ENCODE data around the gene OSBPL5.

The OSBPL5 gene

DNA sequence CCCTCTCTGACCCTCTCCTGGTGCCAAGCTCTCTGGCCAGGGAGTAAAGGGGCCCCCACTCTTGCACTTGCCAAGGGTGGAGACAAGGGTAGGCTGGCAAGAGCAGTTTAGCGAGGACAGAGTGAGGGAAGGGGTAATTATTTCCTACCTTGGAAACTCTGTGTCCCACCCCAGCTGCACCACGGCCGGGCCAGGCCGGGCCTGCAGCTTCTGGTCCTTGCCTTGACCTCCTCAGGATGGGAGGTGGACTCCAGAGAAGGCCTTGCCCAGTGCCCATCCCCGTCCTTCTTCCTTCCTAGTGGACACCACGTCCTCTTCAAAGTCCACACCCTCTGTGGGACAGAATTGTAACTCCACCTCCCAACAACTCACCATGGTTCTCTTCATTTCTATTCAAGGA lies 18.4 kb upstream of the OSBPL5 start:
- no peak overlapping the region for H3K4me3 ChIP-seq (ENCODE audit: low read length)
- H3K4me1 ChIP-seq (ENCODE audit: control insufficient read depth, insufficient read depth, low read length), result no peaks in the 10 kb centered on the region
- H3K27me3 ChIP-seq (ENCODE audit: control insufficient read depth, insufficient read depth, low read length), result no peaks in the 10 kb centered on the region
- no peak overlapping the region for H3K9ac ChIP-seq (ENCODE audit: low read length)
- no peak overlapping the region for H3K27ac ChIP-seq (ENCODE audit: low read depth, low read length)
- no peaks in the 10 kb centered on the region for H3K36me3 ChIP-seq (ENCODE audit: control insufficient read depth, insufficient read depth, low read length)

DNA sequence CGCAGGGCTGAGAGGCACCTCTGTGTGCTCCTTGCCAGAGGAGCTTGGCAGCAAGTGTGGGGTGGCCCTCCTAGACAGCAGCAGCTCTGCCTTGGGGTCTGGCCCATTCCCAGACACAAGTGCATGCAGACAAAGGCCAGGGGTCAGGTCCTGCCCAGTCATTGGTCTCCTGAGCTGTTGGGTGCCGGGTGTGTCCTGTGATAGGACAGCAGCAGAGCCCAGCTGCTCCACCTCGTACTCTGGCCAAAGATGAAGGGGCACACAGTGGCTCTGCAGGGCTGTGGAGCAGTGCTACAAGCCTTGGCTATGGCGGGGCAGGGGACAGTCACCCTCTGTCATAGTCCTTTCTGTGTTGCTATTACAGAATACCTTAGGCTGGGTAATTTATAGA lies 17.3 kb upstream of the OSBPL5 start:
- H3K4me1 ChIP-seq (ENCODE audit: control insufficient read depth, insufficient read depth, low read length), result no peaks in the 10 kb centered on the region
- H3K4me3 ChIP-seq (ENCODE audit: low read length), result no peak overlapping the region
- H3K36me3 ChIP-seq (ENCODE audit: control insufficient read depth, insufficient read depth, low read length), result no peaks in the 10 kb centered on the region
- no peaks in the 10 kb centered on the region for H3K27me3 ChIP-seq (ENCODE audit: control insufficient read depth, insufficient read depth, low read length)
- H3K27ac ChIP-seq (ENCODE audit: low read depth, low read length), result no peak overlapping the region
- H3K9ac ChIP-seq (ENCODE audit: low read length), result no peak overlapping the region

DNA sequence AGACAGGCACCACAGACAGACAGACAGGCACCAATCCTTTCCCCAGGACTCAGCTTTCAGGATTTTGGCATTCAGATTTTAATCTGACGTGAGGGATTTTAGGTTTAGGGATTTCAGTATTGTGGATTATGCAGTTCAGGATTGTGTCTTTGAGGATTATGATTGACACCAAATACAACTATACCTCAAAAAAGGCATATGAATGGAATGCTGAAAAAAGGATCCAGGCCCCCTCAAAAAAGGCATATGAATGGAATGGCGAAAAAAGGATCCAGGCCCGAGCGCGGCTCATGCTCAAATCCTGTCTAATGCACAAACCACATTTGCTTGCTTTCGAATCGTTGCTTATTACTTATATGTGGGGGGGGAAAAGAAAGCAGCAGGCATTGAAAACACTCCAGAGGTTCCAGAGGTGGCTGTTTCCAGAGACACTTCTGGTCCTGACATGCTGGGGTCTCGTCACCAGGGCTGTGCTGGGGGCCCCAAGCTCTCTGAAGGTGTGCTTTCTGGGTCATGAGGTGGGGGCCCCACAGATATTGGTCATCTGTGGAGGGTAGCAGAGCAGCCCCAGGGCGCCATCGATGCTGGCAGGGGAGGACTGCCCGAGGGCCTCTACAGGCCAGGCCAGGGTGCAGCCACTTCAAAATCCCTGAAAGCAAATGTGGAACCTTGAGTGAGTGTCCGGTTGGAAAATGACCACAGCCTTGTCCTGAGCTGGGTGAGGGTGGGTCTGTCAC lies 16.8 kb upstream of the OSBPL5 start:
- no peaks in the 10 kb centered on the region for H3K4me1 ChIP-seq (ENCODE audit: control insufficient read depth, insufficient read depth, low read length)
- H3K9ac ChIP-seq (ENCODE audit: low read length), result no peak overlapping the region
- no peaks in the 10 kb centered on the region for H3K27me3 ChIP-seq (ENCODE audit: control insufficient read depth, insufficient read depth, low read length)

DNA sequence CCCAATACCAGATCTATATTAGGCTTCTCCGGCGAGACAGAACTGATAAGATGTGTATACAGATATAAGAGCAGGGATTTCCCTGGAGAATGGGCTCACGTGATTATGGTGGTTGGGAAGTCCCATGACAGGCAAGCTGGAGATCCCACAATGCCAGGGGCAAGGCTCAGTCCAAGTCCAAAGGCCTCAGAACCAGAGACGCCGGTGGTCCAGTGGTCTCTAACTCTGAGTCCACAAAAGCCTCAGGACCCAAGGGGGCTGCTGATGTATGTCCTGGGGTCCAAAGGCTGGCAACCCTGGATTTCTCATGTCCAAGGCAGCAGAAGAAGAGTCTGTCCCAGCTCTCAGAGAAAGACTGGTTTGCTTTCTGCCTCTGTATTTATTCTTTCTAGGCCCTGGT lies 15.8 kb upstream of the OSBPL5 start:
- H3K27me3 ChIP-seq (ENCODE audit: control insufficient read depth, insufficient read depth, low read length), result no peaks in the 10 kb centered on the region
- no peak overlapping the region for H3K9ac ChIP-seq (ENCODE audit: low read length)
- H3K36me3 ChIP-seq (ENCODE audit: control insufficient read depth, insufficient read depth, low read length), result no peaks in the 10 kb centered on the region
- H3K27ac ChIP-seq (ENCODE audit: low read depth, low read length), result no peak overlapping the region
- H3K4me3 ChIP-seq (ENCODE audit: low read length), result no peak overlapping the region
- no peaks in the 10 kb centered on the region for H3K4me1 ChIP-seq (ENCODE audit: control insufficient read depth, insufficient read depth, low read length)

More for the DNA sequence above, 16.8 kb upstream of the OSBPL5 start:
- no peak overlapping the region for H3K27ac ChIP-seq (ENCODE audit: low read depth, low read length)
- H3K36me3 ChIP-seq (ENCODE audit: control insufficient read depth, insufficient read depth, low read length), result no peaks in the 10 kb centered on the region
- H3K4me3 ChIP-seq (ENCODE audit: low read length), result no peak overlapping the region

DNA sequence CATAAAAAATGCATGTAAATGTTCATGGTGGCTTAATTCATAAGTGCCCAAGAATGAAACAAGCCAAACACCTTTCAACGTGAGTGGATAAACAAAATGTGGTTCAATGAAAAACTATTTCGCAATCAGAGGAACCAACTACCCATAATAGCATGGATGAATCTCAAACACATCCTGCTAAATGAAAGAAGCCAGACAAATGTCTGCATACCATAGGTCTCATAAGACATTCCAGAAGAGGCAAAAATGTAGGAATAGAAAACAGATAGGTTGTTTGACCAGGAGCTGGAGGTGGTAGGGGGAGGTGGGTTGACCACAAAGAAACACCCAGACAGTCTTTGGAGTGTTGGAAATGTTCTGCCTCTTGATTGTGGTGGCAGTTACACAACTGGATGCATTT lies 13.2 kb upstream of the OSBPL5 start:
- H3K27me3 ChIP-seq (ENCODE audit: control insufficient read depth, insufficient read depth, low read length), result no peaks in the 10 kb centered on the region
- no peak overlapping the region for H3K27ac ChIP-seq (ENCODE audit: low read depth, low read length)
- no peaks in the 10 kb centered on the region for H3K36me3 ChIP-seq (ENCODE audit: control insufficient read depth, insufficient read depth, low read length)
- H3K4me3 ChIP-seq (ENCODE audit: low read length), result no peak overlapping the region
- no peak overlapping the region for H3K9ac ChIP-seq (ENCODE audit: low read length)
- H3K4me1 ChIP-seq (ENCODE audit: control insufficient read depth, insufficient read depth, low read length), result no peaks in the 10 kb centered on the region

DNA sequence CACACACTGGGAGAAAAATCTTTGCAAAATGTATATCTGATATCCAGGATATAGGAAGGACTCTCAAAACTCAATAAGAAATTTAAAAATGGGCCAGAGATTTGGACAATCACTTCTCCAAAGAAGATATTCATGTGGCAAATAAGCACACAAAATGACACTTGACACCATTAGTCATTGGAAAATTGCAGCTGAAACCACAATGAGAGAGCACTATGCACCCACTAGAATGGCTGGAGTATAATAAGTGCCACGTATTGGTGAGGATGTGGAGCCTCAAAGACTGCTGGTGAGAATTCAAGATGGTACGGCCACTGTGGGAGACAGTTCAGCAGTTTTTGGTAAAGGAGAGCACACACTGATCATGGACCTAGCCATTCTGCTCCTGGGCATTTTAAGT lies 12.8 kb upstream of the OSBPL5 start:
- H3K27ac ChIP-seq (ENCODE audit: low read depth, low read length), result no peak overlapping the region
- H3K36me3 ChIP-seq (ENCODE audit: control insufficient read depth, insufficient read depth, low read length), result no peaks in the 10 kb centered on the region
- no peaks in the 10 kb centered on the region for H3K27me3 ChIP-seq (ENCODE audit: control insufficient read depth, insufficient read depth, low read length)
- no peaks in the 10 kb centered on the region for H3K4me1 ChIP-seq (ENCODE audit: control insufficient read depth, insufficient read depth, low read length)
- no peak overlapping the region for H3K9ac ChIP-seq (ENCODE audit: low read length)
- H3K4me3 ChIP-seq (ENCODE audit: low read length), result no peak overlapping the region

DNA sequence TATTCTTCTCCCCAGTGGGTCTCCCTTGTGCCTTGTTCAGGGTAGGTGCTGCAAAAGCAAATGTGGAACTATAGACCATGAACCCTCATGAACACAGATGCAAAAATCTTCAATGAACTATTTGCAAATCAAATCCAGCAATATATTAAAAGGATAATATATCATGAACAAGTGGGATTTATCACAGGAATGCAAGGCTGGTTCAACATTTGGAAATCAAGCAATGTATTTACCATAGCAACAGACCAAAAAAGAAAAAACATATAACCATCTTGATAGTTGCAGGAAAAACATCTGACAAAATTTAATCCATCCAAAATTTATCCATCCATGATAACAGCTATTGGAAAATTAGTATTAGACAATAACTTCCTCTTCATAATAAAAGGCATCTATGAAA lies 11.4 kb upstream of the OSBPL5 start:
- no peaks in the 10 kb centered on the region for H3K27me3 ChIP-seq (ENCODE audit: control insufficient read depth, insufficient read depth, low read length)
- H3K4me1 ChIP-seq (ENCODE audit: control insufficient read depth, insufficient read depth, low read length), result no peaks in the 10 kb centered on the region
- no peak overlapping the region for H3K4me3 ChIP-seq (ENCODE audit: low read length)
- no peak overlapping the region for H3K27ac ChIP-seq (ENCODE audit: low read depth, low read length)
- no peaks in the 10 kb centered on the region for H3K36me3 ChIP-seq (ENCODE audit: control insufficient read depth, insufficient read depth, low read length)
- H3K9ac ChIP-seq (ENCODE audit: low read length), result no peak overlapping the region

DNA sequence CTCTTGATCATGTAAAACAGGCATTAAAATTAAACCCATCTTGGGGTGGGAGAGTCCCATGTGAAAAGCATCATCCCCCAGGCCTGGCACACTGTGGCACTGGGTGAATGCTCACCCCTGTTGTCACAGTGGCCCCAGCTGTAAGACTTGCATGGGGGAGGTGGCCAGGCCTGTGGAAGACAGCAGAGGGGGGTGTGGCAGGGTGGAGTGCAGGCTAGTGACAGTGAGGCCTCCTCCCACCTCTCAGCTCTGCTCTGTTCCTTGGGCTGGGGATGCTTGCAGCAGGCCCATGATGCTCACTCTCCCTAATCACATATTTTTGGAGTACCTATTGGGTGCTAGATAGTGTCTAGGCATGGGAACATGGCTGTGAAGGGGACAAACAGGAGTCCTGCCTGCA lies 10.1 kb upstream of the OSBPL5 start:
- Histone ChIP-seq H3K4me3 (ENCODE audit: low read length) (no peak overlapping the region), H3K27me3 (ENCODE audit: control insufficient read depth, insufficient read depth, low read length) (no peaks in the 10 kb centered on the region), H3K27ac (ENCODE audit: low read depth, low read length) (no peak overlapping the region), H3K4me1 (ENCODE audit: control insufficient read depth, insufficient read depth, low read length) (peaks cover under 1% of the 10 kb centered on the region), H3K9ac (ENCODE audit: low read length) (no peak overlapping the region), H3K36me3 (ENCODE audit: control insufficient read depth, insufficient read depth, low read length) (no peaks in the 10 kb centered on the region)

DNA sequence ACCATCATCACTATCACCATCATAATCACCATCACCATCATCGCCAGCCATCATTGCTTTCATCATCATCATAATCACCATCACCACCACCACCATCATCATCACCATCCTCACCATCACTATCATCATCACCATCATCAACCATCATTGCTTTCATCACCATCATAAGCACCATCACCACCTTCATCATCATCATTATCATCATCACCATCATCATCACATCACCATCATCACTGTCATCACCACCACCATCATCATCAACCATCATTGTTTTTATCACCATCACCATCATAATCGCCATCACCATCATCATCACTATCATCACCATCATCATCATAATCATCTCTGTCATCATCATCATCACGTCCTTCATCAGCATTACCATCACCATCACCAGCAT lies 9.3 kb upstream of the OSBPL5 start:
- H3K27ac ChIP-seq (ENCODE audit: low read depth, low read length), result no peak overlapping the region
- H3K36me3 ChIP-seq (ENCODE audit: control insufficient read depth, insufficient read depth, low read length), result no peaks in the 10 kb centered on the region
- H3K4me3 ChIP-seq (ENCODE audit: low read length), result no peak overlapping the region
- H3K27me3 ChIP-seq (ENCODE audit: control insufficient read depth, insufficient read depth, low read length), result no peaks in the 10 kb centered on the region
- no peak overlapping the region for H3K9ac ChIP-seq (ENCODE audit: low read length)
- peaks cover 2% of the 10 kb centered on the region for H3K4me1 ChIP-seq (ENCODE audit: control insufficient read depth, insufficient read depth, low read length)

DNA sequence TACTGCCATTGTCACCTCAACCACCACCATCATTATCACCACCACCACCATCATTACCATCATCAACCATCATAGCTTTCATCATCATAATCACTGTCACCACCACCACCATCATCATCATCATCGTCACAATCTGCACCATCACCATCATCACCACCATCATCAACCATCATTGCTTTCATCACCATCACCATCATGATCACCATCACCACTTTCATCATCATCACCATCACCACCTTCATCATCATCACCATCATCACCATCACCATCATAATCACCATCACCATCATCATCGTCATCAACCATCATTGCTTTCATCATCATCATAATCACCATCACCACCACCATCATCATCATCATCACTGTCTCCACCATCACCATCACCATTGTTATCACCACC lies 8.7 kb upstream of the OSBPL5 start:
- Histone ChIP-seq H3K4me1 (ENCODE audit: control insufficient read depth, insufficient read depth, low read length) (peaks cover 7% of the 10 kb centered on the region), H3K4me3 (ENCODE audit: low read length) (no peak overlapping the region), H3K9ac (ENCODE audit: low read length) (no peak overlapping the region), H3K27ac (ENCODE audit: low read depth, low read length) (no peak overlapping the region), H3K27me3 (ENCODE audit: control insufficient read depth, insufficient read depth, low read length) (peaks cover 3% of the 10 kb centered on the region), H3K36me3 (ENCODE audit: control insufficient read depth, insufficient read depth, low read length) (no peaks in the 10 kb centered on the region)

DNA sequence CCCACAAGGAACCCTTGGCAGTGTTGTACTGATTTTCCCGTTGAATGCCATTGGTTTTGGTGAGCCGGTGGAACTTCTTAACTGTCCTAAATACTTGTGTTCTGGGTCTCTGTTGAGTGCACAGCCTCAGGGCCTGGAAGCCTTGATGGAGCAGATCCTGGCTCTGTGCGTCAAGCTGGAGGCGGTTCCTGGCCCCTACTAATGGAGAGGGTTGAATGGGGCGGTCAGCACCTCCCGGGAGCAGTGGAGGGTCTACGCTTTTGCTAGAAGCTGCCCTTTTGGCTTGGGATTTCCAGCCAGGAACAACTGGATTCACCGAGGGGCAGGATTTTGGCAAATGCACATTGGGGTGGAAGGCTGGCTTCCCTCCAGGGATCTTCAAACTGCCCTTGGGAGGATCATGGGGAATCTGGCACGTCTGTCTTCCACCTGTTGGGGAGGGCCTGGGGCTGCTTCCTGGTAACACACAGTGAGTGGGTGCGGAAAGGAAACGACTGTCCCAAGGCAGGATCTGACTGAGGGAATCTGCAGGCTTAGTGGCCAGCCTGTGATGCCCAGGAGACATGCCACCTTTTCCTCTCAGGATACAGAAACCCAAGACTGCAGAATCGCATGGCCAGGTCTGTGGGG lies 6.9 kb upstream of the OSBPL5 start:
- H3K4me1 ChIP-seq (ENCODE audit: control insufficient read depth, insufficient read depth, low read length), result peaks cover 7% of the 10 kb centered on the region
- H3K27me3 ChIP-seq (ENCODE audit: control insufficient read depth, insufficient read depth, low read length), result peaks cover 5% of the 10 kb centered on the region
- H3K4me3 ChIP-seq (ENCODE audit: low read length), result no peak overlapping the region
- no peaks in the 10 kb centered on the region for H3K36me3 ChIP-seq (ENCODE audit: control insufficient read depth, insufficient read depth, low read length)
- H3K27ac ChIP-seq (ENCODE audit: low read depth, low read length), result no peak overlapping the region
- H3K9ac ChIP-seq (ENCODE audit: low read length), result no peak overlapping the region

DNA sequence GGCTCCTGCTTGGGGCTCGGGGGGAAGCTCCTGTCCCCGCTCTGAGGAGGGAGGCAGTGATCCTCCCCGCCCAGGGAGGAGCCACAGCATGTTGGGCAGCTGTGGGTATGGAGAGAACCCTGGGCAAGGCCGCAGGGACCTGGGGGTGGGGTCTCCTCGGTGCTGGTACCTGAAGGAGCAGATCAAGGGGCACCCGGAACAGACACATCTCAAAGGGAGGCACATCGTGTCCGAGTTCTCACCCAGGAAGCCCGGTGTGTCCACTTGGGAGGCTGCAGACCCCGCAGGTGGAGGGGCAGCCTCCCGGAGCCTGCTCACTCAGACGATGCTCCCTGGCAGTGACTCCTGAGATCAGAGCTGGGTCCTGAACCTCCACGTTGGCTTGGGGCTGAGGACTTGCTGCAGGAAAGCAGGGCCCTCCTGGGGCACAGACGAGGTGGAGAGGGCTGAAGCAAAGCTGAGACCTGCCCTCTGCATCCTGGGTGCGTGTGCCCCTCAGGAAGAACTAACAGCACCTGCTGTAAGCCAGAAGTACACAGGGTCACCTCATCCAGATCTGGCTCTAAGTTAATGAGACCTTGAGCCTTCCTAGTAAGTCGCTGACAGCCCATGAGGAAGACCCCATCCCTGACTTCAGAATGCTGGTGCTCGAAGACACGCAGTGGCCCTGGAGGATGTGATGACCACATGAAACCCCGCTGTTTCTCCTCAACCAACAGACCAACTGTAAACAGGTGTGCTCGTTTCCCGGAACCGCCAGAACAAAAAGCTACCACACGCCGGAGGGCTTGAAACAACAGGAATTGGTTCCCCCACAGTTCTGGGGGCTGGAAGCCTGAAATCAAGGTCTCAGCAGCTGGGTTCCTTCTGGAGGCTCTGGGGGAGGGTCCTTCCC lies 5.9 kb upstream of the OSBPL5 start:
- H3K27me3 ChIP-seq (ENCODE audit: control insufficient read depth, insufficient read depth, low read length), result peaks cover 5% of the 10 kb centered on the region
- no peak overlapping the region for H3K4me3 ChIP-seq (ENCODE audit: low read length)
- H3K9ac ChIP-seq (ENCODE audit: low read length), result no peak overlapping the region
- no peak overlapping the region for H3K27ac ChIP-seq (ENCODE audit: low read depth, low read length)
- H3K36me3 ChIP-seq (ENCODE audit: control insufficient read depth, insufficient read depth, low read length), result no peaks in the 10 kb centered on the region
- H3K4me1 ChIP-seq (ENCODE audit: control insufficient read depth, insufficient read depth, low read length), result peaks cover 7% of the 10 kb centered on the region

All from rectal smooth muscle tissue (tissue), 1 donor.